GM04504 (cell line): ENCODE data around the gene ABCA9.
"Not testable (repeated sequence)": the region's sequence is repeated elsewhere in the genome, so short reads cannot be mapped to it uniquely, and the experiment has no call there.

Source experiments
- DNase-seq: peaks from one replicate; pipeline ENCODE4 v3.0.0-alpha.2; 2012; ENCODE audit warnings: low read depth

ABCA9 gene

DNA sequence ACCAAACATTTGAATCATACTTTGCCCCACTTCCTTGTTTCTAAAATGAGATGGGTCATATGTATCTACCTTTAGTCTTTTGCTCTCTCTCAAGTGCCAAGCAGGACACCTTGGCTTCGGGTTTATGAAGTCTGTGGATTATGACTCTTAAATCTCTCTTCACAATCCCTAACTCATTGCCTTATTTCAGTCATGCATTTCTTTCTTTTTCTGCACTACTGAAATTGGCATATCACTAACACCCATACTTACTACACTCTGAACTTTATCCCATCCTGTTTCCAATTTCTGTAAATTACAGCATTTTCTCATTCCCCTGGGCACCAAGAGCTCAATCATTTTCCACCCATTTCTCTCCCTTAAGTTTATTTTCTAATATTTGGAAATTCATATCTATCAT is 42.0 kb downstream of the ABCA9 start:
- no peak for DNase-seq

DNA sequence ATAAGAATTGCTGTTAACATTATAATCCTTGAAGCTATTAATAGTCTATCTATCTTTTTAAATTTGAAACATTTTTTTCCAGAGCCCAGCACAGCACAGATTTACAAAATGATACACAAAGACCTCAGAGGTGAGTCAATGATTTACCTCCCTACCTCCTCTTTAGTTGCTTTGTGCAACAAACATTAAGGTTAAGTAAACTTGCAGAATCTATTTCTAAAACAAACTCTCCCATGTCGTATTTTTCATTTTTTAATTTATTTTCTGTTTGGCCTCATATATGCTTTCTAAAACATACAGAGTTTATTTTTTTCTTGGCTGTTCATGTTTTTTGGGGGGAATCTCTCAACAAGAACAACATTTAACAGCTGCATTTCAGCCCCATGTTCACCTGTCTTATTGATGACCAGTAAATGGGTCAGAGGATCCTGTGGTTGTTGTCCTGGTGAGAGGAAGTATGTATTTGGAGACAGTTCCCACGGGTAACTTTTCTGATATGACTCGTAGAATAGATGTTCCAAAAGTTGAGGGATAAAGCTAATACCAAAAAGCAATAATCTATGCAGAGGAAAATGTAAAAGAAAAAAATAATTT is 42.6 kb downstream of the ABCA9 start:
- no peak for DNase-seq

DNA sequence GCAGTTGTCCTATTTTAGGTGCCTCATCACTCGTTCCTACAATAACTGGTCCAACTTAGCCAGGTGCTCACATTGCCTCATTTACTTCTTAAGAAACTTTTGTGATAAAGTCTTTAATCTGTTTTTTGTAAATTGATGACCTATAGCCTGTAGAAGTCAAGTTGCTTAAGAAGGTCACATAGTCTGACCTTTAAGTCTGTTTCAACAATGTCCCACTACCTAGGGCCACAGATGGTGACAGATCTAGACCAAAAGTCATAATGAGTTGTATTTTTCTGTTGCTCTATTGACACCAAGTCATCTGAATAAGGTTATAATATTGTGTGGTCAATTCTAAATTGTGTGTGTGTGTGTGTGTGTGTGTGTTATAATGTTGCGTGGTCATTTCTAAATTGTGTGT is 45.1 kb downstream of the ABCA9 start:
- DNase-seq: no peak

GRCh38 chr17:69012895-69013805 is 47.6 kb downstream of the ABCA9 start:
- peak; percentile 17 for DNase-seq

GRCh38 chr17:69009930-69010329 is 50.8 kb downstream of the ABCA9 start:
- DNase-seq: no peak

DNA sequence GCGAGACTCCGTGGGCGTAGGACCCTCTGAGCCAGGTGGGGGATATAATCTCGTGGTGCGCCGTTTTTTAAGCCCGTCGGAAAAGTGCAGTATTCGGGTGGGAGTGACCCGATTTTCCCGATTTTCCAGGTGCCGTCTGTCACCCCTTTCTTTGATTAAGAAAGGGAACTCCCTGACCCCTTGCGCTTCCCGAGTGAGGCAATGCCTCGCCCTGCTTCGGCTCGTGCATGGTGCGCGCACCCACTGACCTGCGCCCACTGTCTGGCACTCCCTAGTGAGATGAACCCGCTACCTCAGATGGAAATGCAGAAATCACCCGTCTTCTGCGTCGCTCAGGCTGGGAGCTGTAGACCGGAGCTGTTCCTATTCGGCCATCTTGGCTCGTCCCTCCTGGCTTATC is 56.0 kb downstream of the ABCA9 start:
- DNase-seq: not testable (repeated sequence)

- DNase-seq: not testable (repeated sequence)
Observed at GRCh38 chr17:68999743-69000142, 61.0 kb downstream of the ABCA9 start.

DNA sequence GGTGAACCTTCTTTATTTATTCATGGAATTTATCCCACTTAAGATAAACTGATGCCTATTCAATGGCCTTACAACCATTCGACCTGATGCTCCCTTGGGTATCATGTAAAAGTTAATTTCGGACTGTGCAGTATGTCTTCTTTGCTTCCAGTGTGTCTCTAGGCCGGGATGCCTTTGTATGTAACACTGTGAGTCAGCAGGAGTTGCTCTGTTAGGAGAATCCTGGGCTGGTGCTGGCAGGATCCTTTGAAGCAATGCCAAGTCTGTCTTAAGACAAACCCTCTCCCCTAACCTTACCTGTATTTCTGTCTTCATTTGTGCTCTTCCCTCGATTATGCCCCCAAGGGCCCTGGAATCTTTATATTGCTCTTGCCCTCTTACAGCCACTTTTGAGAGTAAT is 67.6 kb downstream of the ABCA9 start:
- DNase-seq: no peak

- no peak for DNase-seq
Observed at GRCh38 chr17:68987966-68988365, 72.8 kb downstream of the ABCA9 start.

GRCh38 chr17:68981288-68981687 is 79.4 kb downstream of the ABCA9 start:
- peak; percentile 88 for DNase-seq

- DNase-seq: no peak
Observed at GRCh38 chr17:68973098-68973846, 87.5 kb downstream of the ABCA9 start.

- peak; percentile 23 for DNase-seq
Observed at GRCh38 chr17:68972119-68972704, 88.5 kb downstream of the ABCA9 start.

DNA sequence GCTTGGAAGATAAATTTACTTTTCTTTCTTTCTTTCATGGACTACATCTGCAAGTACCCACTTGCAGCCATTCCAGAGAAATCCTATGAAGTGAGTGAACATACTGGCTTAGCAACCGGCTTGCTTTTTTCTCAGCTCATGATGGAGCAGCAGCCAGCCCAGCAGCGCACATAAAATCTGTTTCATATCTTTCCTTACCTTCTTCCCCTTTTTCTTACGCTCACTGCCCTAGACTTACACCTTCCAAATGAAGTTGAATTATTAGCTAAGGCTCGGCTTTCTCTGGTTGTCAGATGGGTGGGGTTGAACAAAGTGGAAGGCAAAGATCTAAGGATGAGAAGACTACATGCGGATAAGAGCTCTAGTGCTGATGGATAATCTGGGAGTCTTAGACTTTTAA is 91.6 kb downstream of the ABCA9 start:
- no peak for DNase-seq

DNA sequence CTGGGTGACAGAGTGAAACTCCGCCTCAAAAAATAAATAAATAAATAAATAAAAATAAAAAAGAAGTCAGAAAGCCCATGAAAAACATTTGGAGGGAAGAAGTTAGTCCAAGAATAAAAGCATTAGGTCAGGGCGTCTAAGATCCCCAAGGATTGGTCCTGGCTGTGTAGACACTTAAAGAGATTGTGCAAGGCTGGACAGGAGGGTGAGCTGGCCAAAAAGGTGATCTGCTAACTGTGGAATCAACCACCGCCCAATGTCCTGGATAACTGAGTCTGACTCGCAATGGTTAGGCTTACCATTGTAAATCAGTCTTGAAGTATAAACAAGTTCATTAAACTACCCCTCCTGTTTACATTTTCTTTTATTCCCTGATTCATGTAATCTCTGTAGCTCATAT is 96.8 kb downstream of the ABCA9 start:
- DNase-seq: no peak

DNA sequence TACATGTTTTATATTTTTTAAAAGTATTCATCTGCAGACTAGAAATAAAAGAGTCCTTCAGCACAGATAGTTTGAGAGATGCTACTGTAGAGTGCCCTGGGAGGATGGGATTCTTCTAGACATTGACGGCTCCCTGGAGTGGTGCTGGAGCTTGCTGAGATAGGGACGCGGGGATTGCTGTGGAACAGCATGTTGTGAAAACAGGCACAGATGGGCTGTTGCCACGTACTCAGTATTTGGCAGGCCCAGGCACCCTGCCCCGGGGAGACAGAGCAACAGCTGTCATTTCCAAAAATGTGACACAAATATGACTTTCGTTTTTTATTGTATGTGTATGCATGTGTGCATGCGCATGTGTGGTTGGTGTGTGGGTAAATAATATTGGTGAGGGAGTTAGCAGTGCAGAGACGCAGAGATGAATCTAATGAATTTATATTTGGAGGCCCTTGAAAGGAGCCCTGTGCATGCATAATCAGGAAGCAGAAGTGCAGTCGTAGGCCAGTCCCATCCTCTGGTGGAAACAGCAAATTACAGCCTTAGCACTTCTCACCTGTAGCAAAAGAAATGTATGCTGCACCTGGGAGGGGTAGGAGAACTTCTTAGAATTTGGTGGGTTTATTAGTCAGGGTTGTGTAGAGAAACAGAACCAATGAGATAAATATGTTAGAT is 99.4 kb downstream of the ABCA9 start:
- DNase-seq: no peak

DNA sequence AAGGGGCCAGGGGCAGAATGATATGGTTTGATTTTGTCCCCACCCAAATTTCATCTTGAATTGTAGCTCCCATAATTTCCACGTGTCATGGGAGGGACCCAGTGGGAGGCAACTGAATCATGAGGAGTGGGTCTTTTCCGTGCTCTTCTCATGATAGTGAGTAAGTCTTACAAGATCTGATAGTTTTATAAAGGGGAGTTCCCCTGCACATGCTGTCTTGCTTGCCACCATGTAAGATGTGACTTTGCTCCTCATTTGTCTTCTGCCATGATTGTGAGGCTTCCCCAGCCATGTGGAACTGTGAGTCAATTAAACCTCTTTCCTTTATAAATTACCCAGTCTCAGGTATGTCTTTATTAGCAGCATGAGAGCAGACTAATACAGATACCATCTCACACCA is 101.6 kb downstream of the ABCA9 start:
- DNase-seq: not testable (repeated sequence)

- DNase-seq: no peak
Observed at GRCh38 chr17:68957944-68958343, 102.8 kb downstream of the ABCA9 start.

GRCh38 chr17:68955181-68955841 is 105.4 kb downstream of the ABCA9 start, which contains the start of gene ABCA8:
Gene ABCA8 (minus strand): TSS chr17:68955392. CDS start chr17:68942034, 13,358 bp downstream.
- no peak for DNase-seq

GRCh38 chr17:68954146-68954896 is 106.4 kb downstream of the ABCA9 start:
- no peak for DNase-seq

- no peak for DNase-seq
Observed at GRCh38 chr17:68953340-68953997, 107.3 kb downstream of the ABCA9 start.
